Endothelial cell of umbilical vein (primary cell): Measurements from ENCODE around the gene SORL1. TPM values are rescaled to one million over a fixed set of nuclear protein-coding genes. Genes with fewer than 3 reads are reported as not detected.

ENCODE experiments used
- BruUV-seq: library from RNA; stranded (reverse); fragments of 400-500 nt; replicated peaks from 2 replicates; lab custom pipeline; 2021; lab: Mats Ljungman, UMichigan
- CTCF ChIA-PET: fragments of 300-600, 350-600 bp; sonication (Branson Sonifier 250); formaldehyde crosslinking; loops from one replicate; lab custom pipeline; 2021; ENCODE audit warnings: antibody characterized with exemption, inconsistent platforms; lab: Charles Lee
- POLR2A ChIA-PET: fragments of 300-600, 350-600 bp; sonication (Branson Sonifier 250); formaldehyde crosslinking; loops from one replicate; lab custom pipeline; 2021; ENCODE audit warnings: antibody characterized with exemption, inconsistent platforms; lab: Charles Lee
- DNase-seq: peaks from one replicate; pipeline ENCODE4 v3.0.0-alpha.2; 2011; ENCODE audit warnings: low read depth, low spot score
- FAIRE-seq: peaks from 2 replicates; lab custom pipeline; 2011; peaks lifted over from hg19 to GRCh38; lab: Jason Lieb, UNC
- H2AFZ ChIP-seq: 2 replicates; pipeline ENCODE4 v1.6.0; 2012; ENCODE audit warnings: low read depth, low read length, control low read depth, inconsistent platforms
- H3K27ac ChIP-seq: 2 replicates; pipeline ENCODE4 v1.5.1; 2011; ENCODE audit warnings: low read depth, mild to moderate bottlenecking, control low read depth, low read length, moderate library complexity; ENCODE audit not compliant: insufficient read depth
- H3K27me3 ChIP-seq, 2 experiments: 2 replicates each; pipeline versions ENCODE4 v1.6.0 to v1.6.1; 2011; ENCODE audit warnings: low read length in 2 of 2, mixed read lengths in 1 of 2; ENCODE audit not compliant: control insufficient read depth in 2 of 2, insufficient read depth in 2 of 2
- H3K36me3 ChIP-seq, 2 experiments: 2 replicates in 1 of 2; 3 replicates in 1 of 2; pipeline ENCODE4 v1.5.1; 2011; ENCODE audit warnings: low read length in 2 of 2, mild to moderate bottlenecking in 1 of 2, moderate library complexity in 1 of 2; ENCODE audit not compliant: control insufficient read depth in 2 of 2, insufficient read depth in 2 of 2; ENCODE audit errors: extremely low read depth in 1 of 2
- H3K4me1 ChIP-seq: 3 replicates; pipeline ENCODE4 v1.5.1; 2011; ENCODE audit warnings: mild to moderate bottlenecking, low read length; ENCODE audit not compliant: control insufficient read depth, insufficient read depth; ENCODE audit errors: extremely low read depth
- H3K4me2 ChIP-seq: 2 replicates; pipeline ENCODE4 v1.6.1; 2011; ENCODE audit warnings: low read length, control low read depth, mixed read lengths; ENCODE audit not compliant: insufficient read depth
- H3K4me3 ChIP-seq, 3 experiments: fragments of 200-600 bp in 1 of 3; sonication (generic), shearing (Covaris generic) in 1 of 3; replicated peaks in 1 of 3; 2 replicates each; pipeline ENCODE4 v1.5.1; 2011 to 2016; ENCODE audit warnings: control low read depth in 3 of 3, low read length in 3 of 3, mild to moderate bottlenecking in 2 of 3, inconsistent platforms in 1 of 3, low read depth in 1 of 3, moderate library complexity in 1 of 3; ENCODE audit not compliant: insufficient read depth in 1 of 3
- H3K79me2 ChIP-seq: 2 replicates; pipeline ENCODE4 v1.6.0; 2012; ENCODE audit warnings: low read length, inconsistent platforms; ENCODE audit not compliant: control insufficient read depth, insufficient read depth
- H3K9ac ChIP-seq: replicated peaks from 2 replicates; pipeline ENCODE3; 2011; ENCODE audit warnings: low read length, control low read depth; ENCODE audit not compliant: insufficient read depth; ENCODE audit errors: extremely low read depth
- H3K9me1 ChIP-seq: replicated peaks from 3 replicates; pipeline ENCODE4 v1.6.0; 2011; ENCODE audit warnings: mild to moderate bottlenecking, low read length; ENCODE audit not compliant: control insufficient read depth, insufficient read depth; ENCODE audit errors: extremely low read depth
- H3K9me3 ChIP-seq: replicated peaks from 2 replicates; pipeline ENCODE4 v1.5.1; 2012; ENCODE audit warnings: low read length, inconsistent platforms; ENCODE audit not compliant: control insufficient read depth, insufficient read depth
- H4K20me1 ChIP-seq: replicated peaks from 2 replicates; pipeline ENCODE3; 2011; ENCODE audit warnings: mild to moderate bottlenecking, low read length; ENCODE audit not compliant: control insufficient read depth, insufficient read depth; ENCODE audit errors: extremely low read depth
- EZH2 ChIP-seq: IDR thresholded peaks from 2 replicates; pipeline ENCODE4 v1.6.1; 2012; ENCODE audit warnings: borderline replicate concordance, low read depth, mild to moderate bottlenecking, moderate library complexity, low read length, inconsistent platforms; ENCODE audit not compliant: severe bottlenecking
- FOS ChIP-seq: IDR thresholded peaks from 2 replicates; pipeline ENCODE4 v1.6.1; 2011; ENCODE audit warnings: mild to moderate bottlenecking, low read length, moderate library complexity, borderline replicate concordance; ENCODE audit not compliant: insufficient read depth
- GATA2 ChIP-seq: IDR thresholded peaks from 2 replicates; pipeline ENCODE4 v1.7.0; 2011; ENCODE audit warnings: low read depth, mild to moderate bottlenecking, moderate library complexity, mixed read lengths, low read length; ENCODE audit not compliant: insufficient read length, insufficient read depth
- JUN ChIP-seq: IDR thresholded peaks from 2 replicates; pipeline ENCODE4 v1.6.1; 2011; ENCODE audit warnings: borderline replicate concordance, low read depth; ENCODE audit not compliant: insufficient read length, insufficient read depth
- MAX ChIP-seq: IDR thresholded peaks from 2 replicates; pipeline ENCODE4 v1.6.1; 2011; ENCODE audit not compliant: insufficient read depth, insufficient read length
- POLR2A ChIP-seq: IDR thresholded peaks from 2 replicates; pipeline ENCODE4 v1.6.1; 2012; ENCODE audit warnings: low read depth, mild to moderate bottlenecking, control low read depth, low read length
- POLR2AphosphoS5 ChIP-seq: IDR thresholded peaks from 2 replicates; pipeline ENCODE4 v1.6.1; 2012; ENCODE audit warnings: low read depth, mild to moderate bottlenecking, control low read depth, low read length, moderate library complexity; ENCODE audit not compliant: insufficient read depth
- dilution Hi-C: fragments of 300-500 bp; cut with MboI; formaldehyde crosslinking; loops from one replicate; pipeline ENCODE4 v1.15.0; 2019; ENCODE audit warnings: low sequenced_read_pairs; ENCODE audit not compliant: extremely low pct_ligation_motif_present
- intact Hi-C: fragments of 100-400 bp; cut with micrococcal nuclease; formaldehyde crosslinking; loops from one replicate; pipeline ENCODE4 v1.10.0; 2022
- polyA plus RNA-seq, 4 experiments: library from polyadenylated mRNA; depleted of rRNA in 3 of 4; stranded (reverse) in 3 of 4; unstranded in 1 of 4; fragments of >200 nt; gene quantifications; 2 replicates each; pipeline versions ENCODE4 v1.2.1 to v1.2.3, GENCODE V29; 2011 to 2012; ENCODE audit warnings: missing spikeins in 1 of 4
- total RNA-seq: library from RNA; stranded (reverse); gene quantifications from 2 replicates; pipeline ENCODE4 v1.2.3, GENCODE V29; 2021
- TF ChIP-seq, protein P1 (sequence below), 2 donors: IDR thresholded peaks; 1 replicate in 1 of 2; 2 replicates in 1 of 2; pipeline ENCODE4 v1.5.1; 2011; ENCODE audit warnings: low read length in 2 of 2, mild to moderate bottlenecking in 2 of 2, moderate library complexity in 2 of 2, control low read depth in 1 of 2, inconsistent platforms in 1 of 2, low read depth in 1 of 2; ENCODE audit not compliant: insufficient read depth in 1 of 2; ENCODE audit errors: extremely low read depth in 1 of 2

SORL1 gene
- total and polyA plus RNA-seq, 2 donors (not counting 3 experiments of a cell fraction or from before 2014, with no cell fraction given): 0.17 to 0.31 TPM

DNA sequence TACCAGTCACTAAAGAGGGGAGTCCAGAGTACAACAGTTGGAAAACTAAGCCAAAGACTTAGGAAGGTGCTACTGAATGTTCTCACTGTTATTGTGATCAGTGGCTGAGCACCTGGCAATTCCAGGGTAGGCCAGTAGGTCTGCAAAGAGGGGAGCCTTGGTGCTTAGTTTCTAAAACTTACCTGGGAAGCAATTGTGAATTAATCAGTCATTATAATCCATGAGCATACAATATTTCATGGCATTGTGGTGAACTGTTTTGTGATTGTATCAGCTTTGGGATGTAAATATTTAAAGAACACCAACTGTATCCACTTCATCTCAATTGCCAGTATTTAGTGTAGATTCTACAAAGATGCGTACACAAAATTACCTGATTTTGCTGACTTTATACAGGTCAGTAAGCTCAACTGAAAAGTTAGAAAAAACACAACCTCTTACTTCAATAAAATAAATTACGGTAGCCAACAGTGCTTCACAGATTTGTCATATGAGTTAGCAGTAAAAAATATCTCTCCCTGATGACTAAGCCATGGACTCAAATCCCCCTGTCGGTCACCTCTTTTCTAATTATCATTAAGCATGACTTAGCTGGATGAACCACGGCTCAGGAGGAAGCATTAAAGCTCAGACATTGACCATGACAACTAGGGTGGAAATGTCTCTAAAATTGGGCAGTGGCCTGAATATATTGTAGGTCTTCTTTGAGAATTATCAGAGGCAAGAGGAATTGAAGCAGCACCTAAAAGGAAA is 30.8 kb upstream of the SORL1 start:
- no peaks in the 10 kb centered on the region for H3K9me1 ChIP-seq
- H3K27me3 ChIP-seq: peaks cover 0 to 3% of the 10 kb centered on the region in 2 experiments
- no peaks in the 10 kb centered on the region for H3K9me3 ChIP-seq
- ChIA-PET CTCF (no interaction called here), POLR2A (no interaction called here)
- no peaks in the 10 kb centered on the region for H3K79me2 ChIP-seq
- no peak overlapping the region for H3K27ac ChIP-seq
- H3K4me3 ChIP-seq: no peak overlapping the region
- no peak for FAIRE-seq
- intact Hi-C loops: no loop called here
- no TSS peak for BruUV-seq
- no peak for DNase-seq
- H3K9ac ChIP-seq: no peak overlapping the region
- no peaks in the 10 kb centered on the region for H3K4me1 ChIP-seq
- H2AFZ ChIP-seq: no peak overlapping the region
- dilution Hi-C loops: no loop called here
- no peaks in the 10 kb centered on the region for H4K20me1 ChIP-seq
- no peak overlapping the region for H3K4me2 ChIP-seq
- no peak for TF ChIP-seq POLR2AphosphoS5
- TF ChIP-seq MAX: no peak
- TF ChIP-seq EZH2: no peak
- no peak for TF ChIP-seq JUN
- TF ChIP-seq, protein P1, sequence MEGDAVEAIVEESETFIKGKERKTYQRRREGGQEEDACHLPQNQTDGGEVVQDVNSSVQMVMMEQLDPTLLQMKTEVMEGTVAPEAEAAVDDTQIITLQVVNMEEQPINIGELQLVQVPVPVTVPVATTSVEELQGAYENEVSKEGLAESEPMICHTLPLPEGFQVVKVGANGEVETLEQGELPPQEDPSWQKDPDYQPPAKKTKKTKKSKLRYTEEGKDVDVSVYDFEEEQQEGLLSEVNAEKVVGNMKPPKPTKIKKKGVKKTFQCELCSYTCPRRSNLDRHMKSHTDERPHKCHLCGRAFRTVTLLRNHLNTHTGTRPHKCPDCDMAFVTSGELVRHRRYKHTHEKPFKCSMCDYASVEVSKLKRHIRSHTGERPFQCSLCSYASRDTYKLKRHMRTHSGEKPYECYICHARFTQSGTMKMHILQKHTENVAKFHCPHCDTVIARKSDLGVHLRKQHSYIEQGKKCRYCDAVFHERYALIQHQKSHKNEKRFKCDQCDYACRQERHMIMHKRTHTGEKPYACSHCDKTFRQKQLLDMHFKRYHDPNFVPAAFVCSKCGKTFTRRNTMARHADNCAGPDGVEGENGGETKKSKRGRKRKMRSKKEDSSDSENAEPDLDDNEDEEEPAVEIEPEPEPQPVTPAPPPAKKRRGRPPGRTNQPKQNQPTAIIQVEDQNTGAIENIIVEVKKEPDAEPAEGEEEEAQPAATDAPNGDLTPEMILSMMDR (IDR thresholded peaks at IDR 0.05; ENCODE audit: extremely low read depth in 1 of 2, insufficient read depth in 1 of 2, low read depth in 1 of 2, low read length in 2 of 2): no peak
- TF ChIP-seq POLR2A: no peak
- TF ChIP-seq GATA2: no peak
- TF ChIP-seq FOS: no peak
- H3K36me3 ChIP-seq: no peaks in the 10 kb centered on the region
